ENCODE data around the gene PPP1R13L.
A peak's percentile ranks its signal among the peaks of the same experiment; 100 is the strongest.
"Not testable (repeated sequence)": the region's sequence is repeated elsewhere in the genome, so short reads cannot be mapped to it uniquely, and the experiment has no call there.

Gene PPP1R13L

GRCh38 chr19:45409557-45409920, 4.7 kb upstream of the PPP1R13L start:
- DNase-seq (ENCODE audit: low read depth): no peak
- H3K4me3 ChIP-seq (ENCODE audit: low read length): no peak overlapping the region
- TF ChIP-seq, protein P1, sequence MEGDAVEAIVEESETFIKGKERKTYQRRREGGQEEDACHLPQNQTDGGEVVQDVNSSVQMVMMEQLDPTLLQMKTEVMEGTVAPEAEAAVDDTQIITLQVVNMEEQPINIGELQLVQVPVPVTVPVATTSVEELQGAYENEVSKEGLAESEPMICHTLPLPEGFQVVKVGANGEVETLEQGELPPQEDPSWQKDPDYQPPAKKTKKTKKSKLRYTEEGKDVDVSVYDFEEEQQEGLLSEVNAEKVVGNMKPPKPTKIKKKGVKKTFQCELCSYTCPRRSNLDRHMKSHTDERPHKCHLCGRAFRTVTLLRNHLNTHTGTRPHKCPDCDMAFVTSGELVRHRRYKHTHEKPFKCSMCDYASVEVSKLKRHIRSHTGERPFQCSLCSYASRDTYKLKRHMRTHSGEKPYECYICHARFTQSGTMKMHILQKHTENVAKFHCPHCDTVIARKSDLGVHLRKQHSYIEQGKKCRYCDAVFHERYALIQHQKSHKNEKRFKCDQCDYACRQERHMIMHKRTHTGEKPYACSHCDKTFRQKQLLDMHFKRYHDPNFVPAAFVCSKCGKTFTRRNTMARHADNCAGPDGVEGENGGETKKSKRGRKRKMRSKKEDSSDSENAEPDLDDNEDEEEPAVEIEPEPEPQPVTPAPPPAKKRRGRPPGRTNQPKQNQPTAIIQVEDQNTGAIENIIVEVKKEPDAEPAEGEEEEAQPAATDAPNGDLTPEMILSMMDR (conservative IDR thresholded peaks at IDR 0.05; ENCODE audit: low read length): no peak

DNA sequence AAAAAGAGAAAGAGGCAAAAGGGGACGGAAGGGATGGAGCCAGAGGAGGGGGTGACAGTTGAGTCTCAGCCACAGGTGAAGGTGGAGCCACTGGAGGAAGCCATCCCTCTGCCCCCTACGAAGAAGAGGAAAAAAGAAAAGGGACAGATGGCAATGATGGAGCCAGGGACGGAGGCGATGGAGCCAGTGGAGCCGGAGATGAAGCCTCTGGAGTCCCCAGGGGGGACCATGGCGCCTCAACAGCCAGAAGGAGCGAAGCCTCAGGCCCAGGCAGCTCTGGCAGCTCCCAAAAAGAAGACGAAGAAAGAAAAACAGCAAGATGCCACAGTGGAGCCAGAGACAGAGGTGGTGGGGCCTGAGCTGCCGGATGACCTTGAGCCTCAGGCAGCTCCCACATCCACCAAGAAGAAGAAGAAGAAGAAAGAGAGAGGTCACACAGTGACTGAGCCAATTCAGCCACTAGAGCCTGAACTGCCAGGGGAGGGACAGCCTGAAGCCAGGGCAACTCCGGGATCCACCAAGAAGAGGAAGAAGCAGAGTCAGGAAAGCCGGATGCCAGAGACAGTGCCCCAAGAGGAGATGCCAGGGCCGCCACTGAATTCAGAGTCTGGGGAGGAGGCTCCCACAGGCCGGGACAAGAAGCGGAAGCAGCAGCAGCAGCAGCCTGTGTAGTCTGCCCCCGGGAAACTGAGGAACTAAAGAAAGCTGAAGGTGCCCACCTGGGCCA, 4.1 kb upstream of the PPP1R13L start:
- no peak for DNase-seq (ENCODE audit: low read depth)
- TF ChIP-seq, protein P1 (conservative IDR thresholded peaks at IDR 0.05; ENCODE audit: low read length): no peak

GRCh38 chr19:45408121-45408520, 3.3 kb upstream of the PPP1R13L start:
- H3K4me3 ChIP-seq (ENCODE audit: low read length): no peak overlapping the region
- DNase-seq (ENCODE audit: low read depth): no peak
- TF ChIP-seq, protein P1 (conservative IDR thresholded peaks at IDR 0.05; ENCODE audit: low read length): no peak

More for the DNA sequence above, 4.1 kb upstream of the PPP1R13L start:
- H3K4me3 ChIP-seq (ENCODE audit: low read length): no peak overlapping the region

DNA sequence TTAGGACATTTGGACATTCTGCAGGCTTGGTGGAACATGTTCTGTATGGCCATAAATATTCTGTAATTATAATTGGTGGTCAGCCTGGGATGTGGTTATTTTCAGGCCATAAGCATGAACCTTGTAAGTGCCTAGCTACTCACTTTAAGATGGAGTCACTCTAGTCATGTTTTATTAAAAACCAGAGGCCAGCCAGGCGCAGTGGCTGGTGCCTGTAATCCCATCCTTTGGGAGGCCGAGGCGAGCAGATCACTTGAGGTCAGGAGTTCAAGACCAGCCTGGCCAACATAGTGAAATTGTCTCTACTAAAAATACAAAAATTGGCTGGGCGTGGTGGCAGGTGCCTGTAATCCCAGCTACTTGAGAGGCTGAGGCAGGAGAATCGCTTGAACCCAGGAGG, 2.7 kb upstream of the PPP1R13L start:
- DNase-seq (ENCODE audit: low read depth): not testable (repeated sequence)
- peak overlapping the region; percentile 90 for H3K4me3 ChIP-seq (ENCODE audit: low read length)

GRCh38 chr19:45407091-45407375, 2.2 kb upstream of the PPP1R13L start:
- TF ChIP-seq, protein P1 (conservative IDR thresholded peaks at IDR 0.05; ENCODE audit: low read length): no peak
- H3K4me3 ChIP-seq (ENCODE audit: low read length): peak overlapping the region; percentile 90
- DNase-seq (ENCODE audit: low read depth): no peak

GRCh38 chr19:45406226-45407090, 1.6 kb upstream of the PPP1R13L start, which contains the start of gene POLR1G:
Gene POLR1G, plus strand, starts transcription at chr19:45406644. Its CDS starts 53 bp downstream, at chr19:45406697.
- peak; percentile 78 for DNase-seq (ENCODE audit: low read depth)
- TF ChIP-seq, protein P1 (conservative IDR thresholded peaks at IDR 0.05; ENCODE audit: low read length): no peak
- H3K4me3 ChIP-seq (ENCODE audit: low read length): peak within 1 kb of the TSS; percentile 90

- TF ChIP-seq, protein P1 (conservative IDR thresholded peaks at IDR 0.05; ENCODE audit: low read length): no peak
- peak overlapping the region; percentile 90 for H3K4me3 ChIP-seq (ENCODE audit: low read length)
- peak; percentile 87 for DNase-seq (ENCODE audit: low read depth)
These were observed 761 bp upstream of the PPP1R13L start for GRCh38 chr19:45405435-45406225.

Data from AG10803 (cell line).